OCI-LY7 (cell line): ENCODE measurements around the gene PLCB3. TPM values are rescaled to one million over a fixed set of nuclear protein-coding genes. Genes with fewer than 3 reads are reported as not detected.

Experiments used
- BruUV-seq: library from RNA; stranded (reverse); fragments of 400-500 nt; replicated peaks from 2 replicates; lab custom pipeline; 2021; lab: Mats Ljungman, UMichigan
- CTCF ChIA-PET: fragments of 300-600 bp; sonication (Branson Sonifier 250); formaldehyde crosslinking; loops from one replicate; lab custom pipeline; 2022; ENCODE audit warnings: antibody characterized with exemption; ENCODE audit not compliant: unreplicated experiment; lab: Charles Lee
- POLR2A ChIA-PET: fragments of 300-600 bp; sonication (Branson Sonifier 250); formaldehyde crosslinking; loops from one replicate; lab custom pipeline; 2022; ENCODE audit warnings: antibody characterized with exemption; lab: Charles Lee
- DNase-seq: peaks from one replicate; pipeline ENCODE4 v3.0.0-alpha.2; 2015; ENCODE audit warnings: low spot score
- H2AFZ ChIP-seq: fragments of 200-600 bp; sonication (generic), shearing (Covaris generic); 2 replicates; pipeline ENCODE4 v1.6.1; 2014; ENCODE audit warnings: mild to moderate bottlenecking, antibody characterized with exemption, low read length, moderate library complexity
- H3K27ac ChIP-seq: fragments of 200-600 bp; sonication (generic); 2 replicates; pipeline ENCODE4 v1.5.1; 2014; ENCODE audit warnings: mixed run types, low read depth, mild to moderate bottlenecking, moderate library complexity, low read length, inconsistent platforms; ENCODE audit not compliant: poor library complexity, severe bottlenecking
- H3K36me3 ChIP-seq: fragments of 200-600 bp; sonication (generic); 2 replicates; pipeline ENCODE4 v1.6.1; 2014; ENCODE audit warnings: mild to moderate bottlenecking, antibody characterized with exemption, low read length, moderate library complexity, mixed read lengths; ENCODE audit not compliant: insufficient read depth
- H3K4me1 ChIP-seq: fragments of 200-600 bp; sonication (generic); 2 replicates; pipeline ENCODE4 v1.5.1; 2014; ENCODE audit warnings: mild to moderate bottlenecking, low read length; ENCODE audit not compliant: insufficient read depth, poor library complexity, severe bottlenecking
- H3K4me2 ChIP-seq: fragments of 200-600 bp; sonication (generic); 2 replicates; pipeline ENCODE4 v1.6.1; 2014; ENCODE audit warnings: mild to moderate bottlenecking, low read length
- H3K4me3 ChIP-seq: fragments of 200-600 bp; sonication (generic); 2 replicates; pipeline ENCODE4 v1.5.1; 2014; ENCODE audit warnings: mild to moderate bottlenecking, low read depth, low read length; ENCODE audit not compliant: poor library complexity, severe bottlenecking
- H3K79me2 ChIP-seq: fragments of 200-600 bp; sonication (generic); 2 replicates; pipeline ENCODE4 v1.6.1; 2016; ENCODE audit warnings: low read depth, mild to moderate bottlenecking, low read length, moderate library complexity, mixed read lengths; ENCODE audit not compliant: insufficient read depth
- H3K9me2 ChIP-seq: fragments of 200-600 bp; sonication (generic); 2 replicates; pipeline ENCODE4 v1.6.1; 2016; ENCODE audit warnings: mild to moderate bottlenecking, low read length, mixed read lengths; ENCODE audit not compliant: insufficient read depth
- H3K9me3 ChIP-seq: fragments of 200-600 bp; sonication (generic); 2 replicates; pipeline ENCODE4 v1.6.1; 2014; ENCODE audit warnings: mild to moderate bottlenecking, mixed run types, low read length, mixed read lengths
- H4K20me1 ChIP-seq: fragments of 200-600 bp; sonication (generic); 2 replicates; pipeline ENCODE4 v1.6.1; 2014; ENCODE audit warnings: mild to moderate bottlenecking, antibody characterized with exemption, low read length, moderate library complexity, mixed read lengths; ENCODE audit not compliant: insufficient read depth
- CTCF ChIP-seq: fragments of 200-600 bp; sonication (generic); conservative IDR thresholded peaks from 2 replicates; pipeline ENCODE4 v1.5.1; 2014; ENCODE audit warnings: mild to moderate bottlenecking, antibody characterized with exemption, low read length, moderate library complexity, mixed read lengths
- EZH2phosphoT487 ChIP-seq: fragments of 200-600 bp; sonication (generic); IDR thresholded peaks from 2 replicates; pipeline ENCODE4 v1.6.1; 2018; ENCODE audit warnings: low read depth, borderline replicate concordance, mild to moderate bottlenecking, mixed run types, antibody characterized with exemption, low read length, moderate library complexity, mixed read lengths
- intact Hi-C: fragments of 100-400 bp; cut with micrococcal nuclease; formaldehyde crosslinking; loops from one replicate; pipeline ENCODE4 v1.10.0; 2022; ENCODE audit not compliant: unreplicated experiment
- total RNA-seq, 2 experiments: library from RNA; depleted of rRNA in 1 of 2; stranded (reverse); fragments of >200 nt in 1 of 2; shearing (Covaris generic) in 1 of 2; gene quantifications; 2 replicates each; pipeline ENCODE4 v1.2.3, GENCODE V29; 2014 to 2022

PLCB3 gene
- total RNA-seq, 2 experiments from 2014 or later = 7.6 to 10.3 TPM

GRCh38 chr11:64230985-64231365 is 20.4 kb upstream of the PLCB3 start:
- H3K9me3 ChIP-seq = no peaks in the 10 kb centered on the region
- H3K4me1 ChIP-seq = peaks cover 54% of the 10 kb centered on the region
- peak; percentile 46 for DNase-seq
- no TSS peak for BruUV-seq
- H3K36me3 ChIP-seq = no peaks in the 10 kb centered on the region
- H2AFZ ChIP-seq = peak overlapping the region; percentile 54
- peak overlapping the region; percentile 94 for H3K4me2 ChIP-seq
- POLR2A ChIA-PET = interaction anchor here (0.6 to 1.0 kb wide), 3 partner anchors 10 to 1640 kb away, joined by 3 to 4 read pairs (median 3); partner anchors contain the start of gene FKBP2
- no peak for TF ChIP-seq CTCF
- TF ChIP-seq EZH2phosphoT487 = no peak
- no peaks in the 10 kb centered on the region for H3K9me2 ChIP-seq
- H3K4me3 ChIP-seq = peak overlapping the region; percentile 72
- no peaks in the 10 kb centered on the region for H4K20me1 ChIP-seq
- intact Hi-C loops = loop anchor here (1.0 kb wide), 1 partner anchor 9 kb away; no protein-coding TSS in a partner anchor
- peak overlapping the region; percentile 66 for H3K27ac ChIP-seq
- H3K79me2 ChIP-seq = peaks cover 8% of the 10 kb centered on the region; the same call in 1 of the 2 replicates
- CTCF ChIA-PET = no interaction called here

DNA sequence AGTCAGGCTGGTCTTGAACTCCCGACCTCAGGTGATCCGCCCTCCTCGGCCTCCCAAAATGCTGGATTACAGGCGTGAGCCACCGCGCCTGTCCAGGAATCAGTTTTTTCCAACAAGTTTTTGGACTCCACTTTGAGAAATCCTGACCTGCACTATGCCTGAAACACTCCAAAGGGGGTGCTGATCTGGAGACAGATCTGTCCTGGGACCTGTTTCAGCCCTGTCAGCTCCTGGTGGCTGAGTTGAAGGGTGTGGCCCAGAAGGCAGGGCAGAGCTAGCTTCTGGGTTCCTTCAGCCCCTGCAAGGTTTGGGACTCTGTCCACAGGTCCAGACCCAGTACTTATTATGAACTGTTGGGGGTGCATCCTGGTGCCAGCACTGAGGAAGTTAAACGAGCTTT is 19.8 kb upstream of the PLCB3 start:
- Histone ChIP-seq H3K4me2 (peak overlapping the region; percentile 30; the same call in 1 of the 2 replicates), H3K9me2 (no peaks in the 10 kb centered on the region), H3K4me1 (peaks cover 54% of the 10 kb centered on the region), H3K27ac (no peak overlapping the region), H3K4me3 (no peak overlapping the region), H3K79me2 (peaks cover 8% of the 10 kb centered on the region; the same call in 1 of the 2 replicates), H3K9me3 (no peaks in the 10 kb centered on the region), H2AFZ (no peak overlapping the region), H3K36me3 (no peaks in the 10 kb centered on the region), H4K20me1 (no peaks in the 10 kb centered on the region)
- BruUV-seq = no TSS peak
- no peak for TF ChIP-seq EZH2phosphoT487
- no peak for TF ChIP-seq CTCF
- intact Hi-C loops = no loop called here
- no peak for DNase-seq
- POLR2A ChIA-PET = interaction anchor here (1.0 kb wide), 1 partner anchor 25 kb away, joined by 3 read pairs; no protein-coding TSS in a partner anchor
- CTCF ChIA-PET = no interaction called here

DNA sequence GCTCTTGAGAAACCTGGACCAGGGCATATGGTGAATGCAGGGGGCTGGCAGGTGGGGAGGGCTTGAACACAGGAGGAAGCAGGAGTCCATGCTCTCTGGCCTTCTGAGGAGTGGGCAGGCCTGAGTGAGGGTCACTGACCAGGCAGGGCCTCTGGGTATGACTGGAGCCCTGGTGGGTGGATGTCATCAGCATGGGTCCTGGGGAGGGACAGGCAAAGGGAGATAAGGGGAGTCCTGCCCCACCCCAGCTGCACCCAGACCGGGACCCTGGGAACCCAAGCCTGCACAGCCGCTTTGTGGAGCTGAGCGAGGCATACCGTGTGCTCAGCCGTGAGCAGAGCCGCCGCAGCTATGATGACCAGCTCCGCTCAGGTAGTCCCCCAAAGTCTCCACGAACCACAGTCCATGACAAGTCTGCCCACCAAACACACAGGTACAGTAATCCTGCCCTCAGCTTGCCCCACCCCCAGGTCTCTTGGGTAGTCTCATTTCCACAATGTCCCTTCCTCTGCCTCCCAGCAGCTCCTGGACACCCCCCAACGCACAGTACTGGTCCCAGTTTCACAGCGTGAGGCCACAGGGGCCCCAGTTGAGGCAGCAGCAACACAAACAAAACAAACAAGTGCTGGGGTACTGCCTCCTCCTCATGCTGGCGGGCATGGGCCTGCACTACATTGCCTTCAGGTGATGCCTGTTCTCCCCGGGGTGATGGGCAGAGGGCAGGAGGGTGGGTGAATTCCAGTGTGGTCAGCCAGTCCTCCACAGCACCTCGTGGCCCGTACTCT is 19.0 kb upstream of the PLCB3 start:
- H3K9me2 ChIP-seq = no peaks in the 10 kb centered on the region
- H3K27ac ChIP-seq = no peak overlapping the region
- ChIA-PET CTCF (interaction anchor here (0.5 to 0.6 kb wide), 2 partner anchors 13 to 219 kb away, joined by 3 read pairs; no protein-coding TSS in a partner anchor), POLR2A (interaction anchor here (1.0 to 1.3 kb wide), 3 partner anchors 9 to 26 kb away, joined by 3 to 5 read pairs (median 4); partner anchors contain the start of genes FERMT3 and FKBP2)
- peaks cover 3% of the 10 kb centered on the region; the same call in 1 of the 2 replicates for H3K79me2 ChIP-seq
- H3K4me1 ChIP-seq = peaks cover 49% of the 10 kb centered on the region
- H3K4me3 ChIP-seq = no peak overlapping the region
- no peaks in the 10 kb centered on the region for H3K9me3 ChIP-seq
- BruUV-seq = no TSS peak
- intact Hi-C loops = no loop called here
- H4K20me1 ChIP-seq = no peaks in the 10 kb centered on the region
- peak overlapping the region; percentile 30; the same call in 1 of the 2 replicates for H3K4me2 ChIP-seq
- TF ChIP-seq EZH2phosphoT487 (no peak), CTCF (no peak)
- no peak overlapping the region for H2AFZ ChIP-seq
- DNase-seq = no peak
- peaks cover 4% of the 10 kb centered on the region; the same call in 1 of the 2 replicates for H3K36me3 ChIP-seq
